Heart right ventricle (tissue), 16 donors: ENCODE results near the gene RIPPLY1. TPM values are rescaled to one million over a fixed set of nuclear protein-coding genes. Genes with fewer than 3 reads are reported as not detected.

Source experiments
- ATAC-seq, 8 donors: fragments of 200-7000 bp; cut with Tn5 transposase; one replicate each; pipeline ENCODE4 v1.9.1; 2020; ENCODE audit warnings: mild to moderate bottlenecking in 8 of 8, moderate library complexity in 8 of 8, moderate number of reproducible peaks in 1 of 8
- DNase-seq, 2 donors: peaks; one replicate each; pipeline ENCODE4 v3.0.0-alpha.2; 2020
- H3K27ac ChIP-seq, 10 donors: fragments of 200-600 bp; sonication (generic) in 2 of 10; one replicate each; pipeline versions ENCODE4 v1.5.0 to v1.8.0; 2020 to 2022; ENCODE audit warnings: mild to moderate bottlenecking in 3 of 10
- H3K27me3 ChIP-seq, 7 donors: fragments of 200-600 bp; one replicate each; pipeline ENCODE4 v1.8.0; 2021 to 2022; ENCODE audit warnings: mild to moderate bottlenecking in 2 of 7
- H3K36me3 ChIP-seq, 9 donors: fragments of 200-600 bp; sonication (generic) in 1 of 9; one replicate each; pipeline versions ENCODE4 v1.5.0 to v1.8.0; 2020 to 2022; ENCODE audit warnings: mild to moderate bottlenecking in 2 of 9
- H3K4me1 ChIP-seq, 9 donors: fragments of 200-600 bp; sonication (generic) in 1 of 9; one replicate each; pipeline versions ENCODE4 v1.5.0 to v1.8.0; 2020 to 2022; ENCODE audit warnings: mild to moderate bottlenecking in 4 of 9
- H3K4me3 ChIP-seq, 10 donors: fragments of 200-600 bp; sonication (generic) in 2 of 10; one replicate each; pipeline versions ENCODE4 v1.5.0 to v1.8.0; 2020 to 2022; ENCODE audit warnings: mild to moderate bottlenecking in 7 of 10, moderate library complexity in 2 of 10
- H3K9me3 ChIP-seq, 11 donors: fragments of 200-600 bp in 10 of 11; sonication (generic) in 2 of 11; one replicate each; pipeline versions ENCODE4 v1.5.0 to v1.8.0; 2013 to 2022; ENCODE audit warnings: mild to moderate bottlenecking in 2 of 11, control low read depth in 1 of 11, moderate library complexity in 1 of 11
- CTCF ChIP-seq, 9 donors: fragments of 200-600 bp; sonication (generic) in 2 of 9; IDR thresholded peaks; one replicate each; pipeline versions ENCODE4 v1.5.0 to v1.8.0; 2021 to 2022; ENCODE audit warnings: antibody characterized with exemption in 9 of 9, mild to moderate bottlenecking in 5 of 9, moderate library complexity in 1 of 9
- WGBS, 2 donors: extraction: QIAGEN DNeasy Blood & Tissue Kit; methylation state at CpG; one replicate each; pipeline ENCODE4 v1.1.7; 2013; ENCODE audit warnings: inconsistent platforms in 1 of 2; 5-methylcytosine and 5-hydroxymethylcytosine counted together
- intact Hi-C, 10 donors: fragments of 100-400 bp; cut with DNase I; formaldehyde crosslinking; loops; one replicate each; pipeline versions ENCODE4 v1.11.1 to v1.14.2; 2022
- polyA plus RNA-seq, 2 donors: library from polyadenylated mRNA; stranded (reverse); fragments of 200-250 nt; gene quantifications; one replicate each; pipeline ENCODE4 v1.2.3, GENCODE V29; 2013
- total RNA-seq, 10 donors: library from RNA; stranded (reverse); fragmentation: NEBNext Ultra II Directional in 3 of 10; extraction: Animal tissue kit (Norgen Biotek cat#: 25700) in 3 of 10; gene quantifications; one replicate each; pipeline versions ENCODE4 v1.2.1 to v1.2.4, GENCODE V29; 2021 to 2023
- donor health status: Arrhythmogenic right ventricular cardiomyopathy.
- donor health status: ischemic (EF 13 %, LVEDD 7.1; RV severe dilation, severe dysfunction).
- donor health status: healthy with polysubstance abuse.
- donor health status: DM: no; HTN: yes; CAD: no.
- donor health status: DM: no; HTN: no; CAD: no.
- donor health status: ischemic (EF 25% LVEDD 6.9; RV normal size, moderate dysfunction).
- donor health status: ischemic (EF 25% LVEDD 5.7; RV mildly dilated, moderate dysfunction).
- donor health status: healthy.
- donor health status: DM: yes; HTN: yes; CAD: no.
- donor health status: Ischemic cardiomyopathy.
- donor health status: ischemic (EF 35%, LVEDD 5.7; RV mildly dilated, moderate dysfunction).
- donor health status: nonischemic (EF 11% LVEDD 7.7; RV severe dilation, severe dysfunction).
- donor health status: DM: yes; HTN: yes; CAD: no.
- donor health status: PGD.
- donor health status: ischemic (EF 29% LVEDD 5.4; RV normal size, mild dysfunction).
- donor health status: nonischemic (EF 23%, LVEDD 6.1; RV moderate dilation, normal function).

Gene RIPPLY1
- total and polyA plus RNA-seq, 12 donors, result 0.07 TPM; not detected in 11

DNA sequence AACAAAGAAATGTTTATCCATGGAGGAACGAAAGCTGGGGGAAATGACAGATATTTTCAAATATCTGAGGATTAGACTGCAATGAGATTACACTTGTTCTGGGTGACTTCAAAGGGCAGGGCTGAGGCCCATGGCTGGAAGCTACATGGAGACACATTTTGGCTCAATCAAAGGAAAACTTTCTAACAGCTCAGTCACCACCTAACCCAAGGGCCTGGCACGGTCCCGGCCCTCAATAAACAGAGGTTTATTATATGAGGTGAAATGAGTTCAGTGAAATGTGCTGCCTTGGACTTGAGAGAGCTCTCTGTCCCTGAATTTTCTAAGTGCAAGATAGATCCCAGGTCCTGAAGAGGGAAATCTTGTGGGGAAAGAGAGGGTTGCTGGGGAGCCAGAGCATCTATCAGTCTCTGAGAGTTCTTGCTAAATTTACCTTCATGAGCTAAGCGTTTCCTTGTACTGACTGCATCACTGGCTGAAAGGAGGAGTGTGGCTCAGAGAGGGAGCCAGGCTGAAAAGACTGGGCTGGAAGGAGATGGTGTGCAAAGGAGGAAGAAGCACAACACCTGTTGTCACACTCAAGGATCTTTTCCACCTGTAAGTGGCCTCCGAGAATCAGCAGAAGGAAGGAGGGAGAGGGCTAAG is 2.0 kb upstream of the RIPPLY1 start:
- DNase-seq (no peak), ATAC-seq (peak in 3 of 8 donors; percentile 27 to 65 (median 60))
- intact Hi-C loops, result no loop called here
- no peak for TF ChIP-seq CTCF (IDR thresholded peaks at IDR 0.05)
- H3K4me1 ChIP-seq, result no peaks in the 10 kb centered on the region
- 70 to 80% methylated on average over 5 of the region's 5 CpGs for WGBS, 2 donors
- H3K36me3 ChIP-seq, result no peaks in the 10 kb centered on the region
- H3K9me3 ChIP-seq, result no peaks in the 10 kb centered on the region
- H3K4me3 ChIP-seq, result no peak overlapping the region
- H3K27ac ChIP-seq, result no peak overlapping the region
- H3K27me3 ChIP-seq, result peaks cover 0 to 13% (median 0%) of the 10 kb centered on the region in 7 donors

GRCh38 chrX:106903856-106904528 is 851 bp upstream of the RIPPLY1 start:
- no peak for TF ChIP-seq CTCF (IDR thresholded peaks at IDR 0.05)
- no peak for DNase-seq
- Histone ChIP-seq H3K27me3 (peaks cover 0 to 15% (median 0%) of the 10 kb centered on the region in 7 donors), H3K36me3 (no peaks in the 10 kb centered on the region), H3K4me1 (no peaks in the 10 kb centered on the region), H3K27ac (no peak overlapping the region), H3K9me3 (no peaks in the 10 kb centered on the region), H3K4me3 (no peak overlapping the region)
- WGBS, 2 donors, result 69 to 83% methylated on average over 5 of the region's 5 CpGs
- intact Hi-C loops, result loop anchor here in 2 of 10 donors (5.0 kb wide), 2 partner anchors 38 to 48 kb away; no protein-coding TSS in a partner anchor
- peak in 1 of 8 donors; percentile 61 for ATAC-seq

DNA sequence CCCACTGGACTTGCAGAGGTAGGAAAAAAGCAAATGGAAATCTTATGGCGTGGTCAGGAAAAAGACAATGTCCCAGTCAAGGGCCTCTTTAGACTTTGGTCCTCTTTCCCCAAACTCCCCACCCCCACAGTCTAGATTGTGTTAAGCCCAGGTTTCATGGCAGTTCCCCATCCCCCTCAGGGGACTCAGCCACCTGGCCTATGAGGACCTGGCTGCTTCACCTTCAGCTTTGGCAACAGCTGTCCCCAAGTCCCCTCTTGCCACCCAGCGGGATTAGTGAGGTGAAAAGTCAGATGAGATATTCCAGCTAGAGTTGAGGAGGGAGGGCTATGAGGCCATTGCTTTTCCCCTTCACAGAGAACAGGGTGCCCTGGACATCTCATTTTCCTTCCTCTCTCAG is 457 bp downstream of the RIPPLY1 start:
- Histone ChIP-seq H3K9me3 (no peaks in the 10 kb centered on the region), H3K36me3 (no peaks in the 10 kb centered on the region), H3K27me3 (peaks cover 0 to 15% (median 0%) of the 10 kb centered on the region in 7 donors), H3K4me3 (no peak overlapping the region), H3K4me1 (no peaks in the 10 kb centered on the region), H3K27ac (no peak overlapping the region)
- WGBS, 2 donors, result 88 to 89% methylated on average over 2 of the region's 2 CpGs
- DNase-seq (no peak), ATAC-seq (no peak)
- intact Hi-C loops, result loop anchor here in 2 of 10 donors (5.0 kb wide), 2 partner anchors 40 to 50 kb away; no protein-coding TSS in a partner anchor
- no peak for TF ChIP-seq CTCF (IDR thresholded peaks at IDR 0.05)

DNA sequence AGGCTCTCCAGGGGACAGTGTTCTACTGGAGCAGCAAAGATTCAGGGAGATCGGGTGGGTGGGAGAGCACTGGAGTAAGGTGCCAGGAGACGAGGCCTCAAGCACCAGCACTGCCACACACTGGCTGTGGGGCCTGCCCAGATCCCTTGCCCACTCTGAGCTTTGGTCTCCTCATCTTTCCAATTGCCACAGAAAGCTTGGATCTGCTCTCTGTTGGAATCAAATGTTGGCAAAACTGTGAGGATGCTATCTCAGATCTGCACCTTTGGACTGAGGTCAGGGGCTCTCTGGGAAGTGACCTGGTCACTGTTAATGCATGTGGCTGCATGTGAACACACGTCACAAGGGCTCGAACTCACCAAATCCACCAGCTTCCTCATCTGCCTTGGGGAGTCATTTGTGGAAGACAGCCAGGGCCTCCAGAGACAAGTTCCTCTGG is 1.3 kb downstream of the RIPPLY1 start:
- intact Hi-C loops, result loop anchor here in 2 of 10 donors (5.0 kb wide), 2 partner anchors 41 to 51 kb away; no protein-coding TSS in a partner anchor
- H3K9me3 ChIP-seq, result no peaks in the 10 kb centered on the region
- WGBS, 2 donors, result 78 to 85% methylated on average over 4 of the region's 4 CpGs
- no peak overlapping the region for H3K27ac ChIP-seq
- no peak for ATAC-seq
- H3K4me3 ChIP-seq, result no peak overlapping the region
- H3K4me1 ChIP-seq, result no peaks in the 10 kb centered on the region
- H3K36me3 ChIP-seq, result no peaks in the 10 kb centered on the region
- H3K27me3 ChIP-seq, result peaks cover 0 to 18% (median 0%) of the 10 kb centered on the region in 7 donors
- TF ChIP-seq CTCF (IDR thresholded peaks at IDR 0.05), result no peak
- no peak for DNase-seq
